UCSD-AML1 (cell line): ENCODE data around the gene NIBAN1.

ENCODE experiments used
- DNase-seq: peaks from one replicate; lab custom pipeline; 2025; ENCODE audit not compliant: unreplicated experiment; lab: John Stamatoyannopoulos, UW

The NIBAN1 gene

DNA sequence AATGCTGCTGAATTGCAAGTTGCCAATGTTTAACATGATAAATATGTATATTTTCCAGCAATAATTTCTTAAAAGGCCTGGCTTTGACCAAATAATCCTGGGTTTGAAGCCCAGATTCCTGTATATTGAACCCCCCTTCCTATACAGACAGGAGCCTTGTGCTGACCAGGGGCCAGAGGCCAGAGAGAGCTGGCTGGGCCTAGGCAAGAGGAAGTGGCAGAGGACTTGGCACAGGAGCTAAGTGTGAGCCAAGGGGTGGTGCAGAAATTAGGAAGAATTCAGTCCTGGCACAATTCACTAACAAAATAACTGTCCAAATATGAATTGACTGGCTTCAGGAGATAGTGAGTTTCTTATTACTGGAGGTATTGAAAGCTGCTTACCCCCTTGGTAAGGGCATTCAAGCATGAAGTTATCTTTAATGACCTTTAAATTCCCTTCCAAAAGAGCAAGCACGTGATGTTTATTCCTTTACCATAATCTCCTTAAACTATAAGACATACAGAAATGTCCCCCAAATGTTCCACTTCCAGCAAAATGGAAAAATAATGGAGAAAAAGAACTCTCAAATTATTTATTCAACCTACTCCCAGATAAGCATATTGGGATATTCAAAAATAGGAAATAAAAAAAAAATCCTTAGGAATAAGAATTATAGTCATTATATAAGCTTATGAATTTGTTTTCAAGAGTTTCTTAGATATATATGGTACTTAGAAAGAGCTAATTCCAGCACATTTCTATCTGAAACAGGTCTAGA, 26.6 kb downstream of the NIBAN1 start:
- no peak for DNase-seq

DNA sequence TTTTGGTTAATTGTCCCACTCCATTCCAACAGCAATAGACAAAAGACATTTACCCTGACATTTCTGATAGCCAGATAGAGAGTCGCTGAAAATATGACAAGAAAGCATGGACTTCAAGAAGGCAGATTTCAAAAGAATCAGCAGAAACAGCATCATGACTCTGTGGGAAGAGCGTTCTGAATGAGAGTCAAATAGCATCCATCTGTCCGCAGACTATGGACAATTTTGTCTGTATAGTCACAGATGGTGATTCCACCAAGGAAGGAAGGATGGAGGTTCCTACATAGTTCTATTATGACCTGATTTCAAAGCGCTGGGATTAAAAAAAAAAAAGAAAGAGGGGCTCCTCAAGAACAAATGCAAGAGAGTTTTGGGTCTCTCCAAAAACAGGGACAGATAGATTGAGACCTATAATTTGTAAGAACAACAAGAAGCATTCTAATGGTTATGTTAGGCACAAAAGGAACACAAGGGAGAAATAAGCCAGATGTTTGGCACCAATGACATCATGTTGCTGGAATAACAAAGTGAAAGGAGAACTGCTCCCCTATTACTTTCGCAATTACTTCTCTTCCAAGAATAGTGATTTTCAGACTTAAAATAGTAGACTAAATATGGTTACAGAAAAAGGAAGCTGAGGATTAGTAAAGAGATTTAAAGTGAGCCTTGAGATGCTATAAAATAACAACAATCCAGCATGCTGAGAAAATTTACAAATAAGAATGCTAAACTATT, 28.5 kb downstream of the NIBAN1 start:
- DNase-seq: no peak

DNA sequence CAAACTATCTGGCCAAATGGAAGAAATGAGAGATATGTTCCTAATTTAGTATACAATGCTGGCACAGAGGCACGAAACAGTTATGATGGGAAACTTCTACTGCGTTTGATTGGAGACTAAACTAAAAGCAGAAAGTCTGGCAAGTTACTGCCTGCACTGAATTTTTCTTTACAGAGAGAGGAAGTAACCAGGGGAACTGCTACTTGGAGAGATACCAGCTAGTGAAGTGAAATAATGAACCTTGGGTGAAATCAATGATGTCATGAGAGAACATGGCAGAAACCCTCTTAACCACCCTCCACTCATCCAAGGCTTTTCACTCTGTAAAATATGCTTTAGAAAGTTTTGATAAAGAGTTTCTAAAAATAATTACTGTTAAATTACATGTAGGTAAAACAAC, 29.3 kb downstream of the NIBAN1 start:
- DNase-seq: no peak

DNA sequence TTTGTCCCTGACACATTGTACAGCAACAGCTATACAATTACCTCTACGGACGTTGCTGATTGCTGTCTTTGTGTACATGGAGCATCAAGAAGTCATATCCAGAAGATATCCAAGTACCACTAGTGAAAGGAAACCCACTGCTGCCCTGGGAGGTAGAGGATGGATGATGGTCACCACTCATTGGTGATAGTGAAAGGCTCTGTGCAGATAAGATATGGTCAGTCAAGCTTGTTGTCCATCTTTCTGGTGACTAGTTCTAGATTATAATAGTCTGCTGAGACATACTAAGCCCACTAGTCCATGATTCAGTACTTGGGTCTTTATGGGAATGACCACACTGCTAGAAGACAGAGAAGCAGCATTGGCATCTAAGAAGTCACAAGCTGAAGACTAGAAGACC, 30.3 kb downstream of the NIBAN1 start:
- no peak for DNase-seq

DNA sequence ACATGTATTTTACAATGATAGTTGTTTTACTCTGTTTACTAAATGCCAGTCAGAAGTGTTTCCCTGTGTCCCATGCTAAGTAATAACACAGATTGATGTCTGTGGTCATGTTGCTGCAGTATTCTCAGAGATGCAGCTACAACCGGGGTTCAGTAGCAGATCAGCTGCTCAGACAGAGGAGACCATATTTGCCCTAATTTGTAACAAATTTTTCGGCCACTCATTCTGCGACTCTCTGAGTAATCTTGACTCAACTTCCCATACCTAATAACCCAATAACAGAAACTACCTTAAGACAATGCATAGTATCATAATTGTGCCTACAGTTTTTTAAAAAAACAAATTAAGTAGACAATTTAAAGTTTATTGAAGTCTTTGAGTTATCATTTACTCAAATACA, 32.6 kb downstream of the NIBAN1 start:
- no peak for DNase-seq

DNA sequence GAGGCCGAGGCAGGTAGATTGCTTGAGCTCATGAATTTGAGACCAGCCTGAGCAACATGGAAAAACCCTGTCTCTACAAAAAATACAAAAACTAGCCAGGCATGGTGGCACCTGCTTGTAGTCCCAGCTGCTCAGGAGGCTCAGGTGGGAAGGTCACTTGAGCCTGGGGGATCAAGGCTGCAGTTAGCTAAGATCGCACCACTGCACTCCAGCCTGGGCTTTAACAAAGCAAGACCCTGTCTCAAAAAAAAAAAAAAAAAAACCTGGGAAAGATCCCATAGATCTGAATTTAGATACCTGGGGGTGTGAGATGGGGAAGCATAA, 32.9 kb downstream of the NIBAN1 start:
- DNase-seq: no peak

DNA sequence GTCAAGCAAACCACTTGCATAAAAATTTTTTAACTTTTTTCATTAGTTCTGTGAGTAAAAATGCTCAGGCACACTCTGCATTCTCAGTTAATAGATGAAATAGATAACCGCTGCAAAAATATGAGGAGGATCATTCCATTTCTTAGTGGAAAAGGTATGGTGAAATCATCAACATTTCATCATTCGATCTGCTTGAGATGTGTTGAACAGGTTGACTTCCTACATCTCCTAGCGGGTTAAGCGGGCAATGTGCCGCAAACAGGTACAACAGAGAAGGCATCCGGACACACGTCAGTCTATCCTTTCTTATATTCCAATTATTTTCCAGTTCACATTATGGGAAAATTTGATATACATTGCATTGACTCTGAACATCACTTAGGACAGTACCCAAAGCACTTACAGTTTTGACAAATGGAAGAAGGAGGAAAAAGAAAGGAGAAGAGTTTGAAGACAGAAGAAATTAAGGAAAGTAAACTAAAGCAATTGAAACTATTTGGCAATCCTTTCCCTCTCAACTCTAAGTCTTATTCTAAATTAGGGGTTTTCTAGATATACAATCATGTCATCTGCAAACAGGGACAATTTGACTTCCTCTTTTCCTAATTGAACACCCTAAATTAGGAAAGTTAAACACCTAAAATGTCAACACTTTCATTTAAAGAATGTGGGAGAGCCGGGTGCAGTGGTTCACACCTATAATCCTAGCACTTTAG, 33.5 kb downstream of the NIBAN1 start:
- DNase-seq: no peak

DNA sequence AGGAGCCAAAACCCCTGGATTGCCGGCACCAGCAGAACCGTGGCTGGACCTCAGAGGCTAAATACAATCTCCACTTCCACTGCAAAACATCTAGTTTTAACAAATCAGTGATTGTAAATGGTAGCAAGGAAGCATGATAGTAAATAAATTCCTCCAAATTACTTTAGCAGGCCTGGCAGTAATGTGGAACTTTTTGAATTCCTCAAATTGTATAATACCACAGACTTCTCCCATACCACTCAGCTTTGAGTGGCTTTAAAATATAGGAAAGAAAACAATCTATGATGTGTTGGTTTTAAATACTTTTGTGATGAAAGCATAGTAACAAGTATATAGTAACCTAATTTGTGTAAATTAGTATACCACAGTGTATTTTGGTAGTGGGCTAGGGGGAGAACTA, 34.1 kb downstream of the NIBAN1 start:
- no peak for DNase-seq

DNA sequence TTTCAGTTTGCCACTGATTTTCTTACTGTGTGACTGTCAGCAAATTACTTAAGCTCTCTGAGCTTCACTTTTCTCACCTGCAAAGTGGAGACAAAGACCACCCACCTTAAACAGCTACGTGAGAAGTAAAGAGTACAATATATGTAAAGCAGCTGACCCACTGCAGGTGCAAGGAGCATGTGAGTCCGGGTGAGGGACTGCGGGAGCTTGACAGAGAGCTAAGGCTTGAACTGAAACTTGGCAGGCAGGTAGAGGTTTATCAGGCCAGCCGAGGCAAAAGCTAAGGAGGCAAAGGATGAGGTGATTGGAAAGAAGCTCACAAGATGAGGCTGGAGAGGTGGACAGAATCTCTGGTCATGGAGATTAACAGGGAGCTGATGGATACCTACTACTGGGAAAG, 36.6 kb downstream of the NIBAN1 start:
- DNase-seq: no peak

DNA sequence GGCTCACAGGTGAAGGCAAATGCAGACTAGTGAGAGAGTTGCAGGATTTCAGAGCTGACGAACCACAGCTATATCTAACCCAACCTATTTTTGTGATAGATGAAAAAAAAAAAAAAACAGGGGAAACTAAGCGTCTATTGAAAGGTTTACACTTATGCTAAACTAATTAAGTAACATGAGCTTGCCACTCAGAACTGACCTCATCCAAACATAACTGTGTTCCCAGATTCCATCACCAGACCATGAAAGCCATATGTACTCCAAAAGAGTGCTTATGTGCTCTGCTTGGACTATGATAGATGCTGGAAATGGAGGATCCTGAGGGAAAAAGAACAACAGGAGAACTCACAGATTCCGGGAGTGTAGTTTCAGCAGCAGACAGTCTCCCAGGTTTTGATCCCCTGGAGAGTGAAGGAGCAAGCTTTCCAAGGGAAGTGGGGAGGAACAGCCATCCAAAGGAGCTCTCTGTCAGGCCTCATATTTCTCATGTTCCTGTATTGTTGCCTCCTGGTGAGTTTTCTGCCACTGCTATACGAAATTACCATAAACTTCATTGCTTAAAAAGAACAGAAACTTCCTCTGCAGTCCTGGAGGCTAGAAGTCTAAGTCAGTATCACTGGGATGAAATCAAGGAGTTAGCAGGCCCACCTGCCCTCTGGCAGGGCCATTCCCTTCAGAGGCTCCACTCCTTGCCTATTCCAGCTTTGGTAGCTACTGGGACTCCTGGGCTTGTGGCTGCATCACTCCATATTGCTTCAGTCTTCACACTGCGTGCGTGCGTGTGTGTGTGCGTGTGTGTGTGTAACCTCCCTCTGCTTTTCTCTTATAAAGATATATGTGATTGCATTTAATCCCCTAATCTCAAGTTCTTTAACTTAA, 38.1 kb downstream of the NIBAN1 start:
- DNase-seq: no peak

DNA sequence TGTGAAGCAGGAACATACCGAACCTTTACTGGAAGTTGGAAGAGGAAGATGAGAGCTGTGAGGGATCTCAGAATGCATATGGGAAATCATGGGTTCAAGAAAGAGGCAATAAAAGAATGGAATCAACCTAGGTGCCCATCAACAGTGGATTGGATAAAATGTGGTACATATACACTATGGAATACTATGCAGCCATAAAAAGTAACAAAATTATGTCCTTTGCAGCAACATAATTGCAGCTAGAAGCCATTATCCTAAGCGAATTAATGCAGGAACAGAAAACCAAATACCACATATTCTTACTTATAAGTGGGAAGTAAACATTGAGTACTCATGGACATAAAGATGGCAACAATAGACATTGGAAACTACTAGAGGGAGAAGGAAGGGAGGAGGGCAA, 40.4 kb downstream of the NIBAN1 start:
- no peak for DNase-seq

DNA sequence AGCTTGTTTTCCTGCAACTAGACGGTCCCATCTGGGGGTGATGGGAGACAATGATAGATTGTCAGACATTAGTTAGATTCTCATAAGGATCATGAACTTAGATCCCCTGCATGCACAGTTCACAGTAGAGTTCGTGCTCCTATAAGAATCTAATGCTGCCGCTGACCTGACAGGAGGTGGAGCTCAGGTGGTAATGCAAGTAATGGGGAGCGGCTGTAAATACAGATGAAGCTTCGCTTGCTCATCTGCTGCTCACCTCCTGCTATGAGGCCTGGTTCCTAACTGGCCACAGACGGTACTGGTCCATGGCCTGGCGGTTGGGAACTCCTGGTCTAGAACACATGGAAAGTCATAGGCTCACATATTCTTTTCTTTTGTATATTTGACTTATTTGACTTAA, 42.0 kb downstream of the NIBAN1 start:
- no peak for DNase-seq

DNA sequence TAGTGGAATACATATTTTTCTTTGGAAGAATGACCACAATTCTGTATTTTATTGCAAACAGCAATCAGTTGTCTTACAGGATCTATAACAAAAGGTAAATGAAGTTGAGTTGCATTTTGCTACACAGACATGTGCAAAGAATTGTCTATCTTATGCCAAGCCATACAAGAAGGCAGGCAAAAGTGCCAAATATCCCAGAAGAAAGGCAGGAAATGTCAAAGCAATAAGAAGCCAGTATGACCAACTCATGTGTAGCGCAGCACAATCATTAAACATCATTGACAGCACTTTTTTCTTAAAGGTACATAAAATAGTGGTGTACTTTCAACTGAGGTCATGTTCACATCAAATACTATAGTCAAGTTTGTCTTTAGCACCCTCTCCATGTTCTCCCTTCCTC, 42.7 kb downstream of the NIBAN1 start:
- DNase-seq: no peak

DNA sequence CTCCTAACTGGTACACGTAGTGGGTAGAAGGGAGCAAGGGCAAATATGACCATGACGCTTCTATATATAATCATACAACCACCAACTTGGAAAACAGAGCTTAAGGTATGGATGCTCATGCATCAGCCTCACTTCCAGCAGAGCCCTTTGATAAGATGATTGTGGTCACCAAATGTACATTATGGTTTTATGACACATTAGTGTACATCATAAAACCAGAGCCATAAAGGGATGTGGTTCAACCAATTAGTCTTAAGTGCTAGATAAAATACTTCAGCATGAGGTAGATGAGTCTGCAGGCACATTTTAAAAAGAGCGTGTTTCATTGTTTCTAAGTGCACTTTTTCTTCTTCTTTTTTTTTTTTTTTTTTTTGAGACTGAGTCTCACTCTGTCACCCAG, 43.7 kb downstream of the NIBAN1 start:
- no peak for DNase-seq

DNA sequence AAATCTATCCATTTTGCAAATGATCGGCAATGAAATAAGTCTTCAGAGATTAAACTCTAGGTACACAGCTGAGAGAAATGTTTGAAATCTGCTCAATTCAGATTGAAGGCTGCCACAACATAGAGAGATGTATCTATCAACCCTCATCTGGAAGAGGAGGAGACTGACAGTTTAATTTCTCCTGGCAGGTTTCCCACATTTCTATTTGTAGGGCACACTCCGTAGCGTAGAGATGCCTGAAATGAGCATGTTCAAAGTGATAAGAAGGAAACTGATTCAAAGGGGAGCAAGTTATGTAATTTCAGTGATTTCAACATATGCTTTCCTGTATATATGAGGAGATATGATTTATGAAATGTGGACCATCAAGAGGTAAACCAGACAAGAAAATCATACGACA, 44.1 kb downstream of the NIBAN1 start:
- DNase-seq: no peak

DNA sequence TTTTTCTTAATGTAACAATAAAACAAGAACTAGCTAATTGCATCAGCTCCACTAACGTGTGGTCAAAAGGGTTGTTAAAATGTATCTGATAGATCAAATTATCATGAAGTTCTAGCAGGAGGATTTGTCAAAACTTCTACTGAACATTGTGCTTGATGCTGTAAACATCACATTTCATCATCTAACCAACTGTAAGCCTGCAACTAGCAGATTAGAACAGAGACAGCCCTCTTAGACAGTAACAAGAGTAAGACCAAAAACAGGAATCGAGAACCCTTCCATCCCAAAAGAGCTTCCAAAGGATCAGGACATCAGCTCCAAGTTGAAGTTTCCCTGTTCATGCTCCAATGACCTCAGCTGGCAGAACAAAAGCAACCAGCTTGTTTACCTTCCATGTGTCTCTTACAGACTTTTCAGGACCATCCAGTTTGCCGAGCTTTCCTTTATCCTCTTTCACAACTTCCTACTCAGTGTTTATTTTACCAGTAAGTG, 44.6 kb downstream of the NIBAN1 start:
- no peak for DNase-seq

DNA sequence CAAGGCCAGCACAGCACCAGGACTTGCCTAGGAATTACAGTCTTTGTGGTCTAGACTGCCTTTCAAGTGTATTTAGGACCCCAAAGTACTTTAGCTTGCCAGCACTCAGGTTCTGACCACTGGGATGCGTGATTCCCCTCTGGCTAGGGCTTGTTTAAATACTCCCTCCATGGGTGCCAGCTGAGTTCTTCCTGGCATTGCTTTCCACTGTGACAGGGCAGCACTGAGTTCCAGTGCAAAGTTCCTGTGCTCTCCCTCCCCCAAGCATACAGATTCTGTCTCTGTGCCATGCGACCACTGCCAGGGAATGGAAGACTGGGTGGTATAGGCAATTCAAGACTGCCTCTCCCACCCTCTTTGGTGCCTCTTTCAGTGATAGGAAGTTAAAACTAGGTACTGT, 45.9 kb downstream of the NIBAN1 start:
- DNase-seq: no peak
